Mesendoderm (in vitro differentiated cells): ENCODE results near the gene VARS1.
A peak's percentile ranks its signal among the peaks of the same experiment; 100 is the strongest.

ENCODE experiments used
- DNase-seq: peaks from one replicate; pipeline ENCODE4 v3.0.0; 2013
- H2AK5ac ChIP-seq: 2 replicates; pipeline ENCODE4 v1.6.1; 2013; ENCODE audit warnings: low read length, inconsistent platforms
- H2BK120ac ChIP-seq: 2 replicates; pipeline ENCODE4 v1.6.1; 2013; ENCODE audit warnings: low read depth, mild to moderate bottlenecking, low read length, moderate library complexity, mixed read lengths
- H2BK15ac ChIP-seq: replicated peaks from 2 replicates; pipeline ENCODE4 v1.6.1; 2013; ENCODE audit warnings: low read depth, mild to moderate bottlenecking, moderate library complexity
- H2BK5ac ChIP-seq: 2 replicates; pipeline ENCODE4 v1.6.1; 2013; ENCODE audit warnings: low read length, inconsistent platforms
- H3K18ac ChIP-seq: 2 replicates; pipeline ENCODE4 v1.6.1; 2013; ENCODE audit warnings: mild to moderate bottlenecking, low read length, mixed read lengths
- H3K23ac ChIP-seq: one replicate; pipeline ENCODE4 v1.6.1; 2013; ENCODE audit warnings: low read length
- H3K27ac ChIP-seq: 2 replicates; pipeline ENCODE4 v1.5.1; 2013; ENCODE audit warnings: low read depth, mild to moderate bottlenecking, inconsistent platforms, low read length, moderate library complexity
- H3K27me3 ChIP-seq: 2 replicates; pipeline ENCODE4 v1.6.1; 2013; ENCODE audit warnings: low read length, control low read depth, mild to moderate bottlenecking, inconsistent platforms; ENCODE audit not compliant: insufficient read depth, poor library complexity
- H3K36me3 ChIP-seq: 2 replicates; pipeline ENCODE4 v1.6.1; 2013; ENCODE audit warnings: low read length, inconsistent platforms; ENCODE audit not compliant: control insufficient read depth, insufficient read depth
- H3K4ac ChIP-seq: one replicate; pipeline ENCODE4 v1.6.1; 2013; ENCODE audit warnings: low read depth, mild to moderate bottlenecking, low read length, moderate library complexity
- H3K4me1 ChIP-seq: 2 replicates; pipeline ENCODE4 v1.6.1; 2013; ENCODE audit warnings: low read depth, low read length, inconsistent platforms; ENCODE audit not compliant: control insufficient read depth
- H3K4me2 ChIP-seq: 2 replicates; pipeline ENCODE4 v1.6.1; 2013; ENCODE audit warnings: low read length
- H3K4me3 ChIP-seq: 2 replicates; pipeline ENCODE4 v1.5.1; 2013; ENCODE audit warnings: mild to moderate bottlenecking, low read length
- H3K56ac ChIP-seq: one replicate; pipeline ENCODE4 v1.6.1; 2013; ENCODE audit warnings: low read length
- H3K79me1 ChIP-seq: 2 replicates; pipeline ENCODE4 v1.6.1; 2013; ENCODE audit warnings: low read length, inconsistent platforms
- H3K79me2 ChIP-seq: 2 replicates; pipeline ENCODE4 v1.6.1; 2013; ENCODE audit warnings: mild to moderate bottlenecking, low read length; ENCODE audit not compliant: control insufficient read depth, insufficient read depth
- H3K9ac ChIP-seq: 2 replicates; pipeline ENCODE4 v1.6.1; 2013; ENCODE audit warnings: low read length, inconsistent platforms
- H4K5ac ChIP-seq: one replicate; pipeline ENCODE4 v1.6.1; 2013; ENCODE audit warnings: low read length
- H4K8ac ChIP-seq: one replicate; pipeline ENCODE4 v1.6.1; 2013; ENCODE audit warnings: low read depth, mild to moderate bottlenecking, control low read depth, low read length, moderate library complexity
- WGBS: extraction: QIAGEN DNeasy Blood & Tissue Kit; methylation state at CpG from one replicate; pipeline ENCODE4 v1.1.7; 2013; ENCODE audit warnings: low lambda C conversion rate, missing lambda C conversion rate; ENCODE audit not compliant: insufficient coverage; ENCODE audit errors: extremely low coverage; 5-methylcytosine and 5-hydroxymethylcytosine counted together

Gene VARS1

DNA sequence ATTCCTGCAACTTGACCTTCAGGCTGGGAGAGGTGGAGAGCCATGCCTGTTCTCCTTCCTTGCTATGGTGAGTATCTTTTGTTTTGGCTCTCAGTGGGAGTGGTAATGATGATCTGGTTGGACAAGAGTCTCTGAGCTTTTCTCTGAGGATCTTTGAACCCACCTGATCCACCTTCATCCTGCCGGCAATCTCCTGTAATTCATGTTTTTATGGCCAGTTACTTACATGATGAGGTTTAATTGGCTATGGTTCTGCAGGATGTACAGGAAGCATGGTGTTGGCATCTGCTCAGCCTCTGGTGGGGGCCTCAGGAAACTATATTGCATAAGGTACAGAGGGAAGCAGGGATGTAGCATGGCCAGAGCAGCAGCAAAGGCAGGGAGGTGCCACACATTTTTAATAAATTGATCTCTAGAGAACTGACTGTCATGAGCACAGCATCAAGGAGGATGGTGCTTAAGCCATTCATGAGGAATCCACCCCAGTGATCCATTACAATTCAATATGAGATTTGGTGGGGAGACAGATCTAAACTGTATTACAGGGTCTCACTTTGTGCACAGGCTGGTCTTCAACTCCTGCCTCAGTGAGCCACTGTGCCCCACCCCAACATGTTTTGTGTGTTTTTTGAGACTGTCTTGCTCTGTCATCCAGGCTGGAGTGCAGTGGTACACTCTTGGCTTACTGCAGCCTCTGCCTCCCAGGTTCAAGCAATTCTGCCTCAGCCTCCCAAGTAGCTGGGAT lies 42.0 kb upstream of the VARS1 start:
- Histone ChIP-seq H3K4me2 (peak overlapping the region; percentile 83), H3K27ac (no peak overlapping the region), H2AK5ac (no peak overlapping the region), H3K36me3 (peaks cover 31% of the 10 kb centered on the region), H3K56ac (peak overlapping the region; percentile 100), H2BK15ac (no peak overlapping the region), H3K4me3 (peak overlapping the region; percentile 100), H2BK120ac (no peak overlapping the region), H3K4ac (no peak overlapping the region), H3K4me1 (no peaks in the 10 kb centered on the region), H3K79me1 (peaks cover 9% of the 10 kb centered on the region), H2BK5ac (no peak overlapping the region), H3K27me3 (no peaks in the 10 kb centered on the region), H4K5ac (no peak overlapping the region), H3K9ac (peak overlapping the region; percentile 100), H4K8ac (no peak overlapping the region), H3K18ac (no peak overlapping the region), H3K23ac (no peak overlapping the region), H3K79me2 (peaks cover 45% of the 10 kb centered on the region)
- WGBS, result no CpG with 5 or more reads among the region's 1 CpG
- no peak for DNase-seq

DNA sequence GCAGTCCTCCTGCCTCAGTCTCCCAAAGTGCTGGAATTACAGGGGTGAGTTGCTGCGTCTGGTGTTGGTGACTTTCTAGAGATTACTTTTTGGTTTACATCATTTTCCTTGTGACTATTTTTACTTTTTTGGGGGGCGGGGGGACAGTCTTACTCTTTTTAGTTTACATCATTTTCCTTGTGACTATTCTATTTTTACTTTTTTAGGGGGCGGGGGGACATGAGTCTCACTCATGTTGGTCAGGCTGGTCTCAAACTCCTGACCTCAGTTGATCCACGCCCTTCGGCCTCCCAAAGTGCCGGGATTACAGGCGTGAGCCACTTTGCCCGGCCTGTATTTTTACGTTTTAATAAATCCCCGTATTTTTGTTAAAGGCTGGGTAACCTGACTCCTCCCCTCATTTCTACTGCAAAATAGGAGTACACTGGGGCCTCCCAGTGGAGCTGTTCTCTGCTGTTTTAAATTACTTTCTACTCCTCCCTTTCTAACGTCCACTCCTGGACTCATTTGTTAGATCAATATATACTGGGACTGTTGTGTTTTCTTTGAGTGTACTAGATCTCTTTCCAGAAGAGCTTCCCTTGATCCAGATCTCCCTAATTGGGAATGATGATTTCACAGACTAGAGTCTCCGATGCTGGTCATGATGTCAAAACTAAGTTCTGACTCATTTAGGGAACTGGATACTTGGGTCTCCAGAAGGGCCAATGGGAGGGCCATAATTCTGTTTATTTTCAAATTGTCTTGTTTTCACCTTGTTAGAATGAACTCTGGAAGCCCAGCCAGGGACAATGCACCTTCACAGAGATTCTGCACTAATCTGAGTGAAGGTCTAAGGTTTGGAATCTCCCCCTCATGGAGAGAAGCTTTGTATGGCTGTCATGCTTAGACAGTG lies 41.2 kb upstream of the VARS1 start:
- no peak overlapping the region for H4K8ac ChIP-seq
- WGBS, result no CpG with 5 or more reads among the region's 12 CpGs
- peaks cover 9% of the 10 kb centered on the region for H3K79me1 ChIP-seq
- peaks cover 45% of the 10 kb centered on the region for H3K79me2 ChIP-seq
- H3K56ac ChIP-seq, result peak overlapping the region; percentile 100
- H3K27ac ChIP-seq, result peak overlapping the region; percentile 20
- H3K9ac ChIP-seq, result peak overlapping the region; percentile 100
- no peaks in the 10 kb centered on the region for H3K27me3 ChIP-seq
- H2AK5ac ChIP-seq, result no peak overlapping the region
- H3K18ac ChIP-seq, result no peak overlapping the region
- peaks cover 31% of the 10 kb centered on the region for H3K36me3 ChIP-seq
- no peaks in the 10 kb centered on the region for H3K4me1 ChIP-seq
- peak overlapping the region; percentile 100 for H3K4me3 ChIP-seq
- H4K5ac ChIP-seq, result no peak overlapping the region
- H3K23ac ChIP-seq, result no peak overlapping the region
- H2BK5ac ChIP-seq, result no peak overlapping the region
- DNase-seq, result no peak
- no peak overlapping the region for H2BK120ac ChIP-seq
- H3K4ac ChIP-seq, result no peak overlapping the region
- peak overlapping the region; percentile 97 for H3K4me2 ChIP-seq
- no peak overlapping the region for H2BK15ac ChIP-seq

- peak overlapping the region; percentile 100 for H3K4me3 ChIP-seq
- no peak overlapping the region for H3K23ac ChIP-seq
- no peak overlapping the region for H3K18ac ChIP-seq
- no peaks in the 10 kb centered on the region for H3K4me1 ChIP-seq
- no peak overlapping the region for H2AK5ac ChIP-seq
- no peak overlapping the region for H4K5ac ChIP-seq
- peaks cover 9% of the 10 kb centered on the region for H3K79me1 ChIP-seq
- H3K36me3 ChIP-seq, result peaks cover 31% of the 10 kb centered on the region
- H2BK120ac ChIP-seq, result no peak overlapping the region
- peak overlapping the region; percentile 97 for H3K4me2 ChIP-seq
- H3K4ac ChIP-seq, result no peak overlapping the region
- peak overlapping the region; percentile 77 for H3K27ac ChIP-seq
- H3K56ac ChIP-seq, result peak overlapping the region; percentile 100
- H2BK5ac ChIP-seq, result no peak overlapping the region
- H3K79me2 ChIP-seq, result peaks cover 46% of the 10 kb centered on the region
- H4K8ac ChIP-seq, result no peak overlapping the region
- peak overlapping the region; percentile 100 for H3K9ac ChIP-seq
- no peak overlapping the region for H2BK15ac ChIP-seq
- no peak for DNase-seq
- WGBS, result no CpG with 5 or more reads among the region's 14 CpGs
- no peaks in the 10 kb centered on the region for H3K27me3 ChIP-seq
Measured at GRCh38 chr6:31836047-31836473, 40.5 kb upstream of the VARS1 start.

- Histone ChIP-seq H2BK15ac (no peak overlapping the region), H3K27ac (peak overlapping the region; percentile 91), H2BK120ac (peak overlapping the region; percentile 30), H3K4me3 (peak overlapping the region; percentile 100), H3K27me3 (no peaks in the 10 kb centered on the region), H4K5ac (no peak overlapping the region), H2BK5ac (peak overlapping the region; percentile 97), H3K23ac (peak overlapping the region; percentile 100), H3K4me1 (no peaks in the 10 kb centered on the region), H3K9ac (peak overlapping the region; percentile 100), H3K18ac (peak overlapping the region; percentile 78), H3K56ac (peak overlapping the region; percentile 100), H3K4me2 (peak overlapping the region; percentile 93), H2AK5ac (peak overlapping the region; percentile 95), H3K36me3 (peaks cover 21% of the 10 kb centered on the region), H3K4ac (peak overlapping the region; percentile 98), H3K79me1 (peaks cover 11% of the 10 kb centered on the region), H4K8ac (no peak overlapping the region), H3K79me2 (peaks cover 57% of the 10 kb centered on the region)
- WGBS, result no CpG with 5 or more reads among the region's 59 CpGs
- DNase-seq, result peak; percentile 92
Measured at GRCh38 chr6:31834367-31835250, 39.1 kb upstream of the VARS1 start.

- Histone ChIP-seq H3K9ac (peak overlapping the region; percentile 92), H3K36me3 (peaks cover 1% of the 10 kb centered on the region), H3K56ac (peak overlapping the region; percentile 17), H3K4me3 (no peak overlapping the region), H3K79me1 (peaks cover 2% of the 10 kb centered on the region), H2AK5ac (no peak overlapping the region), H3K18ac (no peak overlapping the region), H3K4ac (no peak overlapping the region), H4K8ac (no peak overlapping the region), H3K27me3 (no peaks in the 10 kb centered on the region), H2BK120ac (no peak overlapping the region), H4K5ac (no peak overlapping the region), H3K4me1 (peaks cover under 1% of the 10 kb centered on the region), H3K79me2 (peaks cover 31% of the 10 kb centered on the region), H3K27ac (no peak overlapping the region), H3K4me2 (no peak overlapping the region), H2BK5ac (no peak overlapping the region), H2BK15ac (no peak overlapping the region), H3K23ac (no peak overlapping the region)
- WGBS, result no CpG with 5 or more reads among the region's 15 CpGs
- DNase-seq, result no peak
Measured at GRCh38 chr6:31831350-31832215, 36.0 kb upstream of the VARS1 start.
